GDM1 (cell line): Measurements from ENCODE around the gene TRAF3IP1.
"Not testable (repeated sequence)": the region's sequence is repeated elsewhere in the genome, so short reads cannot be mapped to it uniquely, and the experiment has no call there.

Source experiments
- DNase-seq: peaks from one replicate; lab custom pipeline; 2025; lab: John Stamatoyannopoulos, UW

TRAF3IP1 gene

DNA sequence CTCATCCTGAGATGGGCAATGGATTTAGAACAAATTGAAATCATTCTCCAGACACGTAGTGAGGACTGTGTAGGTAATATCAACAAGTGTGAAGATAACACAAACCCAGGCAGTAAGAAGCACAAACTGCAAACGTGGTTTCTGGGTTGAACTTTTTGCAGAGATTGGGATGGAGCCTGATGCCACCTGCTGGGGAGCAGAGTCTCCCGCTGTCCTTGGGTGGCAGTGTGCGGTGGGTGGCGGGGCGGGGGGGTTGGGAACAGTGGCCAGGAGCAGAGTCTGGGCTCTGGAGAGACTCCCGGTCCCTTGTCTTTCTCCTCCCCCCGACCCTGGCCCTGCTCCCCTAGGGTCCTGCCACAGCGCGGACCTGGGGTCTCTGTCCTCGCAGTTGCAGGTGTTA, 19.5 kb downstream of the TRAF3IP1 start:
- DNase-seq: no peak

GRCh38 chr2:238341536-238341935, 21.2 kb downstream of the TRAF3IP1 start:
- no peak for DNase-seq

- no peak for DNase-seq
These were observed 23.7 kb downstream of the TRAF3IP1 start for GRCh38 chr2:238344035-238344434.

DNA sequence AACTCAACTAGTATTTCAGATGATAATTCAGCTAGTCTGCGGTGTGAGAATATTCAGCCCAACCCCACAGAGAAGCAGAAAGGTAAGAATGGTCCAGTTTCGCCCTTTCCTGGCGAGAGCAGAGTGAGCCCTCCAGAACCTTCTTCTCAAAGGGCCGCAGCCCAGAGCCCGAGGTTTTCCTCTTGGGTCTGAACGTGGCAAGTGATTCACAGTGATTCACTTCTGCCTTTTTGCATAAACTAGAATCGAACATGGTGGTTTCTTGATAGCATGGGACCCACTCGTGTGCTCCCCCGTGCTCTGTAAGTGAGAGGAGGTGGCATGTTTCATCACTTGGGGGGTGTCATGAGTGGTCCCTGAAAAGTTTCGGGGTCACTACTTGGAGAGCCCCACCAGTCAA, 24.2 kb downstream of the TRAF3IP1 start:
- no peak for DNase-seq

GRCh38 chr2:238345297-238345968, 25.1 kb downstream of the TRAF3IP1 start:
- no peak for DNase-seq

DNA sequence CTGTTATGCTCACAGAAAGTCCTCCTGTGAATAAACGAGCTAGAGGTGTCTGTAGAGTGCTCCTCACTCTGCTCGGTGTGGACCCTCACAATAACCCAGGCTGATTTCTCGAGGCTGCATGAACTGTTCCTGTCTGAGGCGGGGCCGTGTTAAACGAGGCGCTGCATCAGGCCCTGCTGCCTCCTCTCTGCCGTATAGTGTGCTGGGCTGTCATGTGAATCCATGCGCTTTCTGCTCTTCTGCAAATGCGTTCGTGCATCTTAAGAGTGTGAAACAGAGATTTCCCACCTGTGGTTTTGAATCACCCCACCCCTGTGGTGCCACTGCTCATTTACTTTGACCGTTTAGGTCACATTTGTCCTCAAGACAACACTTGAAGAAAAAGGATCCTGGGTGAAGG, 26.2 kb downstream of the TRAF3IP1 start:
- DNase-seq: no peak

- DNase-seq: no peak
These were observed 30.0 kb downstream of the TRAF3IP1 start for GRCh38 chr2:238350150-238350897.

DNA sequence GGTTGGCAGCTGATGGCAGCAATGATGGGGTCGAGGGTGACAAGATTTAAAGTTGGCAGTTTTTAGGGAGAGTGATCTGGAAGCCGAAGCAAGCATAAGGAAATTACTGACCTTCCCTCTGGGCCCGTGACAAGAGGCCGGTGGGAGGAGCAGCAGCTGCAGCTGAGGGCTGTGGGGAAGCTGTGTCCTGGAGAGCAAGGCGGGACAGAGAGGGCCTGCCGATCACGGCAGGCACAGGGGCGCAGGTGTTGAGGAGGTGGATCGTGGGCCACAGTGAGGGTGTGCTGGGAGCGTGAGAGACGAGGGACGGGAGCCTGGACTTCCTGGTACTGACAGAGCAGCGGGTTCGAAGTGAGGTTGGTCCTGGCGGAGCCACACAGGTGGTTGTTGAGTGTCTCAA, 31.0 kb downstream of the TRAF3IP1 start:
- no peak for DNase-seq

GRCh38 chr2:238352361-238352760, 32.0 kb downstream of the TRAF3IP1 start:
- no peak for DNase-seq

- DNase-seq: no peak
These were observed 38.5 kb downstream of the TRAF3IP1 start for GRCh38 chr2:238358769-238359168.

DNA sequence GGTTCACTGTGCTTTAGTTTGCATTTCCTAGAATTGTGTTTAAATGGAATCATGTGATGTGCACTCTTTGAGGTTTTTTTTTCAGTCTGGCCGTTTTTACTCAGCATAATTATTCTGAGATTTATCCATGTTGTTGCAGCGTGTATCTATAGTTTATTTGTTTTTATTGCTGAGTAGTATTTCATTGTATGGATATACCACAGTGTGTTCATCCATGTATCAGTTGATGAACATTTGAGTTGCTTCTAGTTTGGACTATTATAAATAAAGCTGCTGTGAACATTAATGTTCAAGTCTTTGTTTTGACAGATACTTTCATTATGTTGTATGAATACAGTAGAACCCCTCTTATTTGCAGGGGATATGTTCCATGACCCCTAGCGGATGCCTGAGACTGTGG, 39.1 kb downstream of the TRAF3IP1 start:
- DNase-seq: no peak

- DNase-seq: no peak
These were observed 41.6 kb downstream of the TRAF3IP1 start for GRCh38 chr2:238361877-238362276.

GRCh38 chr2:238362626-238363025, 42.3 kb downstream of the TRAF3IP1 start:
- DNase-seq: no peak

DNA sequence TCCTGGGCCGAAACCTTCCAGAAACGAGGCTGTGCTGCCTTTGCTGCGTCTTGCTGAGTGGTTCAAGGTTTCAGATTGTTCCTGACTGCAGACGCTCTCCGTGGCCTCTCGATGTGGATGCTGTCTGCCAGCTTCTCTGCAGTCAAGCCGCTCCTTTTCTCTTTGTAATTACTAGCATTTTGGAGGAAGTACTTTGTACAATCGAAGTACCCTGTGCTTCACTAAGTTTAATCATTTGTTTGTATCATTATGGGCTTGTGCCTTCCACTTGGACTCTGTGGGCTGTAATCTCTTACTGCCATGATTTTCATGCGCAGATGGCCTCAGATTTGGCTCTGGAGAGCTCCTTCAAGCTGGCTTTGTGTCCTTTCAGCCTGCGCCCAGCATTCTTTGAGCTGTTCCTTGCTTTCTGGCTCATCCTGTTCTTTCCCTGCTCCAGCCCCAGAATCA, 49.3 kb downstream of the TRAF3IP1 start:
- no peak for DNase-seq

DNA sequence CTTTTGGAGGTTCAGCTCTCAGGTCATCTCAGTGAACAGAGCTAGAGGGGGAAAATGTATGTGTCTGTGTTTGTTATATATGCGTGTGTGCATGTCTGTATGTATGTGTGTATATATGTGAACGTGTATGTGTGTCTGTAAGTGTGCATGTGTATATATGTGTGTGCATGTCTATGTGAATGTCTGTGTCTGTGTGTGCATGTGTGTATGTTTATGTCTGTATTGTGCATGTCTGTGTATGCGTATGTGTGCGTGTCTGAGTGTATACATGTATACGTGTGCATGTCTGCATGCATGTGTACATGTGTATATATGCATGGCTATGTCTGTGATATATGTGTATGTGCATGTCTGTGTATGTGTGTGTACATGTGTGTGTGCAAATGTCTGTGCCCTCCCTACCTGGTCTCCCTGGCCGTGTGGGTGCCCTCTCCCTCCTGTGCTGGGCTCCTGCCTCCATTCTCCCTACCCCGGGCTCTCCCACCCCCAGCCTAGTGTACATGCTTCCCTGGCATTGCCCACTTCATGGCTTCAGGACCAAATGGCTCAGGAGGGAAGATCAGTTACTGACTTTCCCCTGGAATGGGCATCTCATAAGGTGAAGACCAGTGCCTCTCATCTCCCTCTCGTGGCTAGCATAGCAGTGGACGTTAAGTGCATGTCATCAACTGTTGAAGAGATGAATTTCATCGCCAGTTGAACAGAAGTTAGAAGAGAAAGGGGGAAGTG, 49.9 kb downstream of the TRAF3IP1 start:
- DNase-seq: no peak

DNA sequence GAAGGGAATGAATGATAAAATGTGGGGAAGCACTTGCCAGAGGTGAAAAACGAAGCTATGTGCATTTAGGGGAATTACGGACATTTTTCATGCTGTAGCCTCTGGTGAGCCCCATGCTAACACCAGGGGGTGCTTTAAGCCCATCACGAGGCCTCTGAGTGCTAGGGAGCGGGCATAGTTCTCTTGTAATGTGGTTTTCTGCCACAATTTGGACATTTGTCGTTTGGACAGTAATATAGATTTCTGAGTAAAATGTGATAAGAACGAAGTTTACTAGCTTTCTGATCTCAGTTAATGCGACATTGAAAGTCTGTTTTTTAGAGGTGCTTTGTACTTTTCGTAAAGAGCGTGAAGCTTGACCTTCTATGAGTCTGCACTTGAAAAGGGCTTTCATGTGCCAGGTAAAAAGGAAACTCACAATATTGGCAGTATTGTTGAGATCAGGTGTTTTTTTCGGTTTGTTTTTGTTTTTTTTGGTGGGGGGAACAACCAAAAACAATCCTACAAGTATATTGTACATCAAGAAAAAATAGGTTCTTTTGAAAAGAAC, 50.6 kb downstream of the TRAF3IP1 start:
- DNase-seq: peak; percentile 33

GRCh38 chr2:238372277-238372676, 52.0 kb downstream of the TRAF3IP1 start:
- not testable (repeated sequence) for DNase-seq

- peak; percentile 58 for DNase-seq
These were observed 56.6 kb downstream of the TRAF3IP1 start for GRCh38 chr2:238376884-238377391.

GRCh38 chr2:238378230-238379095, 58.1 kb downstream of the TRAF3IP1 start:
- no peak for DNase-seq

- peak; percentile 37 for DNase-seq
These were observed 58.9 kb downstream of the TRAF3IP1 start for GRCh38 chr2:238379096-238379810.

DNA sequence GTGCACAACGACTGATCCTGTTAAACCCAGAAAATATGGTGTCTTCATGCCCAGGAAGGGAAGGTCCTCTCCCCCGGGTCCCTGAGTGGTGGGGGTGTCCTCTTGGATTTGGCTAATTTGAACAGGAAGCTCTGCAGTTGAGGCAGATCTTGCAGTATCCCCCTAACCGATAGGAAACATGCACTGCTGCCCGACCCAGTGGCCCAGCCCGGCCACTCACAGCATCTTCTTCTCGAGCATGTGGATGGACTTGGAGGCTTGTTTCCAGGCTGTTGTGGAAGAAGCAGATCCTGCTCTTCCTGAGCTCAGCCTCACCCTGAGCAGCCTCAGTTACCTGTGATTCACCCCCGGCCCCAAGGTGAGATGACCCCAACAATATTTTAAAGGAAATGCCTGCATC, 60.0 kb downstream of the TRAF3IP1 start:
- DNase-seq: no peak
